ENCODE measurements around the gene SPATS1. TPM values are rescaled to one million over a fixed set of nuclear protein-coding genes. Genes with fewer than 3 reads are reported as not detected.

The SPATS1 gene
- total RNA-seq, 3 donors from 2014 or later = not detected

- Histone ChIP-seq H3K36me3 (ENCODE audit: low read depth) (no peaks in the 10 kb centered on the region), H3K4me1 (ENCODE audit: low read depth) (no peaks in the 10 kb centered on the region), H3K4me3 (no peak overlapping the region), H3K9me3 (no peaks in the 10 kb centered on the region)
- intact Hi-C loops (cut with DNase I, micrococcal nuclease) = no loop called here
- TF ChIP-seq CTCF (IDR thresholded peaks at IDR 0.05) = no peak
- DNase-seq (no peak), ATAC-seq (no peak)
Observed at GRCh38 chr6:44361947-44362346, 19.5 kb downstream of the SPATS1 start.

GRCh38 chr6:44363377-44363926 is 21.0 kb downstream of the SPATS1 start:
- no peaks in the 10 kb centered on the region for H3K9me3 ChIP-seq
- DNase-seq (no peak), ATAC-seq (no peak)
- no peak for TF ChIP-seq CTCF (IDR thresholded peaks at IDR 0.05)
- no peak overlapping the region for H3K4me3 ChIP-seq
- H3K36me3 ChIP-seq (ENCODE audit: low read depth) = no peaks in the 10 kb centered on the region
- H3K4me1 ChIP-seq (ENCODE audit: low read depth) = no peaks in the 10 kb centered on the region
- intact Hi-C loops (cut with DNase I, micrococcal nuclease) = no loop called here

GRCh38 chr6:44366781-44367180 is 24.3 kb downstream of the SPATS1 start:
- no peak for DNase-seq
- H3K4me1 ChIP-seq (ENCODE audit: low read depth) = no peaks in the 10 kb centered on the region
- intact Hi-C loops (cut with DNase I, micrococcal nuclease) = no loop called here
- TF ChIP-seq CTCF (IDR thresholded peaks at IDR 0.05) = no peak
- no peaks in the 10 kb centered on the region for H3K36me3 ChIP-seq (ENCODE audit: low read depth)
- no peak overlapping the region for H3K4me3 ChIP-seq
- H3K9me3 ChIP-seq = no peaks in the 10 kb centered on the region
- ATAC-seq = no peak

- ATAC-seq = no peak
- no peaks in the 10 kb centered on the region for H3K9me3 ChIP-seq
- H3K4me1 ChIP-seq (ENCODE audit: low read depth) = no peaks in the 10 kb centered on the region
- H3K4me3 ChIP-seq = no peak overlapping the region
- H3K36me3 ChIP-seq (ENCODE audit: low read depth) = no peaks in the 10 kb centered on the region
- TF ChIP-seq CTCF (IDR thresholded peaks at IDR 0.05) = no peak
- no peak for DNase-seq
- intact Hi-C loops (cut with DNase I, micrococcal nuclease) = no loop called here
Observed at GRCh38 chr6:44367681-44368080, 25.2 kb downstream of the SPATS1 start.

- H3K9me3 ChIP-seq = no peaks in the 10 kb centered on the region
- ATAC-seq = no peak
- H3K4me3 ChIP-seq = no peak overlapping the region
- intact Hi-C loops (cut with DNase I, micrococcal nuclease) = no loop called here
- H3K4me1 ChIP-seq (ENCODE audit: low read depth) = no peaks in the 10 kb centered on the region
- DNase-seq = no peak
- no peak for TF ChIP-seq CTCF (IDR thresholded peaks at IDR 0.05)
- H3K36me3 ChIP-seq (ENCODE audit: low read depth) = no peaks in the 10 kb centered on the region
Observed at GRCh38 chr6:44373051-44373450, 30.6 kb downstream of the SPATS1 start.

GRCh38 chr6:44373787-44374186 is 31.3 kb downstream of the SPATS1 start:
- intact Hi-C loops (cut with DNase I, micrococcal nuclease) = no loop called here
- no peak for DNase-seq
- no peak for TF ChIP-seq CTCF (IDR thresholded peaks at IDR 0.05)
- Histone ChIP-seq H3K4me1 (ENCODE audit: low read depth) (no peaks in the 10 kb centered on the region), H3K4me3 (no peak overlapping the region), H3K36me3 (ENCODE audit: low read depth) (no peaks in the 10 kb centered on the region), H3K9me3 (no peaks in the 10 kb centered on the region)
- ATAC-seq = no peak
